Transverse colon (tissue), 4 donors: Measurements from ENCODE around the gene ITIH4. TPM values are rescaled to one million over a fixed set of nuclear protein-coding genes. Genes with fewer than 3 reads are reported as not detected.

Experiments
- DNase-seq: peaks from one replicate; pipeline ENCODE4 v3.0.0-alpha.2; 2019
- H3K27ac ChIP-seq, 4 donors: fragments of 200-600 bp; sonication (generic); 2 replicates each; pipeline ENCODE4 v1.5.1; 2016 to 2018; ENCODE audit warnings: inconsistent platforms in 4 of 4
- H3K27me3 ChIP-seq: fragments of 200-600 bp; sonication (generic); 2 replicates; pipeline ENCODE4 v1.5.1; 2017; ENCODE audit warnings: inconsistent platforms
- H3K36me3 ChIP-seq, 4 donors: fragments of 200-600 bp; sonication (generic); 2 replicates each; pipeline ENCODE4 v1.5.1; 2017 to 2019; ENCODE audit warnings: inconsistent platforms in 4 of 4
- H3K4me1 ChIP-seq, 4 donors: fragments of 200-600 bp; sonication (generic); 2 replicates each; pipeline ENCODE4 v1.5.1; 2017 to 2020; ENCODE audit warnings: inconsistent platforms in 4 of 4
- H3K4me3 ChIP-seq, 4 donors: fragments of 200-600 bp; sonication (generic); 1 replicate in 1 of 4; 2 replicates in 3 of 4; pipeline versions ENCODE4 v1.5.1 to v1.6.1; 2017 to 2019; ENCODE audit warnings: inconsistent platforms in 4 of 4
- H3K9me3 ChIP-seq, 2 donors: fragments of 200-600 bp; sonication (generic); 2 replicates each; pipeline ENCODE4 v1.5.1; 2017 to 2019; ENCODE audit warnings: inconsistent platforms in 2 of 2
- EP300 ChIP-seq: sonication (generic); formaldehyde crosslinking; IDR thresholded peaks from one replicate; pipeline ENCODE4 v1.6.1; 2017; ENCODE audit warnings: antibody characterized with exemption, low read depth
- POLR2A ChIP-seq: fragments of 450-650 bp; IDR thresholded peaks from one replicate; pipeline ENCODE4 v1.6.1; 2016; ENCODE audit warnings: antibody characterized with exemption, mild to moderate bottlenecking, moderate library complexity
- POLR2AphosphoS5 ChIP-seq, 3 donors: sonication (generic); formaldehyde crosslinking; IDR thresholded peaks; one replicate each; pipeline ENCODE4 v1.6.1; 2016; ENCODE audit warnings: antibody characterized with exemption in 3 of 3
- WGBS, 2 donors: methylation state at CpG; one replicate each; pipeline ENCODE4 v1.1.5; 2018; ENCODE audit warnings: low coverage in 1 of 2; 5-methylcytosine and 5-hydroxymethylcytosine counted together
- in situ Hi-C, 4 donors: fragments of 200-750 bp; cut with MboI; loops; one replicate each; pipeline versions ENCODE4 v1.15.0 to v1.15.1; 2017; ENCODE audit warnings: low sequenced_read_pairs in 3 of 4, low pct_ligation_motif_present in 1 of 4, low pct_unique_long_range_greater_than_20kb in 1 of 4
- intact Hi-C: fragments of 100-400 bp; cut with DNase I; formaldehyde crosslinking; loops from one replicate; pipeline ENCODE4 v1.15.1; 2023; ENCODE audit warnings: low total_unique reads
- total RNA-seq, 4 donors: library from RNA; depleted of rRNA; stranded (reverse); fragments of >200 nt; gene quantifications; one replicate each; pipeline ENCODE4 v1.1.0, GENCODE V29; 2016
- TF ChIP-seq, protein P1 (sequence below), 5 experiments: fragments of 200-600 bp in 3 of 5; fragments of 450-650 bp in 2 of 5; sonication (generic) in 3 of 5; IDR thresholded peaks; 1 replicate in 2 of 5; 2 replicates in 3 of 5; pipeline ENCODE4 v1.5.1; 2016 to 2017; ENCODE audit warnings: antibody characterized with exemption in 5 of 5, inconsistent platforms in 3 of 5, mild to moderate bottlenecking in 2 of 5, moderate library complexity in 1 of 5

The ITIH4 gene
- total RNA-seq, 4 donors from 2014 or later, result 0.60 to 9.5 (median 4.9) TPM

DNA sequence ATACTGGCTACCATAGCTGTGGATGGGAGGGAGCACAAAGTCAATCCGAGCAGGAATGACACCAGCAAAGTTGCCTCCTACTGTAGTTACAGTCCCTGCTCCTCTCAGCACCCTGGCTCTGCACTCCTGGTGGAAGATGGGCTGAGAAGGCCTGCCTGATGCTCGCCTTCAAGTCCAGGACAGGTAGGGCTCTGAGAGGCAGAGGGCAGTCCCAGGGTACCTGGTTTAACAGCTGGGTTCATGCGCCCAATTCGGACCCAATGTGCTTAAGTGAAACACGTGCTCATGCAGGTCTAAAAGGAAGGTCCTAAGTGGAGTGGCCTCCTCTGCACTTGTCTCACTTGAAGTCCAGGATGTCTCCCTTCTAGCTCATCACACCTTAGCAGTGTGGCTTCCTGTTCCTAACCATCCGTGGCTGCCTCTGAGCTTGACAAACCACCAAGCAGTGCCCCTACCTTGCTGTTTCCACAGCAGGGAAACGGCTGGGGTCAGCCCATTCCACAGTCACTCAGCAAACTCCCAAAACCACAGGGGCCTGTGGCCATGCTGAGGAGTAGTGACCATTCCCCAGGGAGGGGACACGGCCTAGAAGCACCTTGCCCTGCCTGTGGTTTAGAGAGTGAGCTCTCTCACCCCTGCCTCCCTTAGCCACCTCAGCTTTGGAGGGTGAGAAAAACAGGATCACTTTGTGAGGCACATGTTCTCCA lies 8.2 kb upstream of the ITIH4 start:
- H3K4me1 ChIP-seq, result peaks cover 0 to 5% (median 0%) of the 10 kb centered on the region in 4 donors
- WGBS, 2 donors, result 80 to 85% methylated on average over 1 to 8 of the region's 8 CpGs
- no peak overlapping the region for H3K27ac ChIP-seq
- no peaks in the 10 kb centered on the region for H3K27me3 ChIP-seq
- H3K36me3 ChIP-seq, result no peaks in the 10 kb centered on the region
- no peak overlapping the region for H3K4me3 ChIP-seq
- in situ Hi-C loops, result loop anchor here in 1 of 4 donors (25.0 kb wide), 1 partner anchor 249 kb away; no protein-coding TSS in a partner anchor
- intact Hi-C loops, result no loop called here
- TF ChIP-seq EP300, result no peak
- TF ChIP-seq, protein P1, sequence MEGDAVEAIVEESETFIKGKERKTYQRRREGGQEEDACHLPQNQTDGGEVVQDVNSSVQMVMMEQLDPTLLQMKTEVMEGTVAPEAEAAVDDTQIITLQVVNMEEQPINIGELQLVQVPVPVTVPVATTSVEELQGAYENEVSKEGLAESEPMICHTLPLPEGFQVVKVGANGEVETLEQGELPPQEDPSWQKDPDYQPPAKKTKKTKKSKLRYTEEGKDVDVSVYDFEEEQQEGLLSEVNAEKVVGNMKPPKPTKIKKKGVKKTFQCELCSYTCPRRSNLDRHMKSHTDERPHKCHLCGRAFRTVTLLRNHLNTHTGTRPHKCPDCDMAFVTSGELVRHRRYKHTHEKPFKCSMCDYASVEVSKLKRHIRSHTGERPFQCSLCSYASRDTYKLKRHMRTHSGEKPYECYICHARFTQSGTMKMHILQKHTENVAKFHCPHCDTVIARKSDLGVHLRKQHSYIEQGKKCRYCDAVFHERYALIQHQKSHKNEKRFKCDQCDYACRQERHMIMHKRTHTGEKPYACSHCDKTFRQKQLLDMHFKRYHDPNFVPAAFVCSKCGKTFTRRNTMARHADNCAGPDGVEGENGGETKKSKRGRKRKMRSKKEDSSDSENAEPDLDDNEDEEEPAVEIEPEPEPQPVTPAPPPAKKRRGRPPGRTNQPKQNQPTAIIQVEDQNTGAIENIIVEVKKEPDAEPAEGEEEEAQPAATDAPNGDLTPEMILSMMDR (IDR thresholded peaks at IDR 0.05), result no peak
- no peak for TF ChIP-seq POLR2AphosphoS5 (IDR thresholded peaks at IDR 0.05)
- no peak for TF ChIP-seq POLR2A
- no peaks in the 10 kb centered on the region for H3K9me3 ChIP-seq
- no peak for DNase-seq

DNA sequence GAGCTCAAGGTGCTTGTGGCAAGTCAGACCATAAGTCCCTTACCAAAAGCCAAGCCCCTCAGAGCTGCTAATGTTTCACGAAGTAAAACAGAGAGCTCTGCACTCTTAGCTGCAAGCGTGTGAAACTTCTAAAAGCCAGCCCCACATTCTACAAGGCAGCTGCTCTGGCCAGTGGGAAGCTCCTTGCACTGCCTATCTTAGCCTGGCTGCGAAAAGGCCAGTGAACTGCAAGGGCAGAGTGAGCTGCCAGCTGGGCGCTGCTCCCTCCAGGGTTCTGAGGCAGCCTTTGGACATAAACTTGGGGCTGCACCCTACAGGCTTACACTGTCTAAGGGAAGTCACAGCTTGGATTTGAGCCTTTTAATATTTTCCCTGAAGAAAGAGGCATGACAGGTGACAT lies 6.5 kb upstream of the ITIH4 start:
- Histone ChIP-seq H3K36me3 (no peaks in the 10 kb centered on the region), H3K27ac (no peak overlapping the region), H3K9me3 (no peaks in the 10 kb centered on the region), H3K4me1 (peaks cover 0 to 1% (median 0%) of the 10 kb centered on the region in 4 donors), H3K4me3 (no peak overlapping the region), H3K27me3 (no peaks in the 10 kb centered on the region)
- TF ChIP-seq, protein P1 (IDR thresholded peaks at IDR 0.05), result no peak
- TF ChIP-seq EP300 (no peak), POLR2AphosphoS5 (IDR thresholded peaks at IDR 0.05) (no peak), POLR2A (no peak)
- in situ Hi-C loops (loop anchor here in 1 of 4 donors (25.0 kb wide), 1 partner anchor 250 kb away; no protein-coding TSS in a partner anchor), intact Hi-C loops (no loop called here)
- WGBS, 2 donors, result 79% methylated on average over 4 of the region's 4 CpGs; no CpG with 5 or more reads in 1 of the 2 donors
- DNase-seq, result no peak

DNA sequence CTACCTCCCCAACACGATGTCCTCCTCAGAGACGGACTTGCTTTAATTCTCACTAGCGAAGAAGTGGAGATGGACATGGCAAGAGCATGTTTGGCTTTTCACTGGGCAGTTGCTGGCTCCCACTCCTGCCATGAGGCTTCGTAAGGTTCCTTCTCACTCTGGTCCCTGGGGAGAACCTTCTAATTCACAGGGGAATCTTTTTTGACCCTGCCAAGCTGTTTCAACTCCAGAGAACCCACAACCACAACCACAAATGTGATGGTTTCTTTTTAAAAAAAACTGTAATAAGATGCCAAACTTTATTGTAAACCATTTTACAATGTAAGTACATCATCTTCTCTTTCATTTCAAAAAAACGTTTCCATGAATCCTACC lies 6.0 kb upstream of the ITIH4 start:
- peaks cover under 1 to 7% (median 2%) of the 10 kb centered on the region in 4 donors for H3K4me1 ChIP-seq
- H3K9me3 ChIP-seq, result no peaks in the 10 kb centered on the region
- TF ChIP-seq, protein P1 (IDR thresholded peaks at IDR 0.05), result no peak
- no peak for TF ChIP-seq POLR2A
- TF ChIP-seq POLR2AphosphoS5 (IDR thresholded peaks at IDR 0.05), result no peak
- no peak for TF ChIP-seq EP300
- H3K4me3 ChIP-seq, result no peak overlapping the region
- no peak for DNase-seq
- in situ Hi-C loops (loop anchor here in 1 of 4 donors (25.0 kb wide), 1 partner anchor 251 kb away; no protein-coding TSS in a partner anchor), intact Hi-C loops (no loop called here)
- no peaks in the 10 kb centered on the region for H3K27me3 ChIP-seq
- 90% methylated on average over 2 to 5 of the region's 5 CpGs for WGBS, 2 donors
- H3K36me3 ChIP-seq, result no peaks in the 10 kb centered on the region
- no peak overlapping the region for H3K27ac ChIP-seq

DNA sequence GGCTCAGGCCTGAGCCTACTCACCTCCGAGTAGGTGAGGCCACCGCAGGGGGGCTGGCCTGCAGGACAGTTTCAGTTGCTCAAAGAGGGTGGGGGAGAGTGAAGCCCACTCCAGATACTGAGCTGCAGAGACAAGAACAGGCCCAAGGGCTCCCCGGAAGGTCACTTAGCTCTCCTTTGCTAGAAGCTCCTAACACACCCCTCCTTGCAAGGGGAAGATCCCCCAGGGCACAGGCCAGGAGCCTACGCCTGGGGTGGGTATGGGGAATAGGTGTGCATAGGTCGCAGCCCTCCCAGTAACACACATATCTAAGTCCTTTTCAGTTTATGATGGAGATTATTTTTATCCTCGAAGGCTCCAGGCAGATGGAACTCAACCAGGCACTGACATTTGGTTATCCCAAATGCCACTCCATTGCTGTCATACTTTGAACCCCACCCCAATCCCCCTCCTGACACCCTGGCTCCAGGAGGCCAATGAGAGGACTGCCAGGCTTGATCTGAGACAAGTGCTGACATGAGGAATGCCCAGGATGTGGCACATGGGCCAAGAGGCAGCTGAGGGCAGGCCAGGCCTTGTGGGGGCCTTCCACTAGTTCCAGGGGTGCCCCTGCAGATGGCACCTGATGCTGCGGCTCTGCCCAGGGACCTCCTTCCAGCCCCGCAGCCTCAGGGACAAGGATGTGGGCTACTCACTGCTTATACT lies 5.4 kb upstream of the ITIH4 start:
- TF ChIP-seq, protein P1 (IDR thresholded peaks at IDR 0.05), result no peak
- TF ChIP-seq POLR2AphosphoS5 (IDR thresholded peaks at IDR 0.05) (no peak), POLR2A (no peak), EP300 (no peak)
- Histone ChIP-seq H3K27ac (peak overlapping the region in 3 of 4 donors; percentile 4 to 62 (median 8)), H3K36me3 (no peaks in the 10 kb centered on the region), H3K9me3 (no peaks in the 10 kb centered on the region), H3K27me3 (no peaks in the 10 kb centered on the region), H3K4me1 (peaks cover 5 to 10% (median 6%) of the 10 kb centered on the region in 4 donors), H3K4me3 (no peak overlapping the region)
- no peak for DNase-seq
- WGBS, 2 donors, result 67 to 90% methylated on average over 3 to 8 of the region's 8 CpGs
- in situ Hi-C loops (loop anchor here in 1 of 4 donors (25.0 kb wide), 1 partner anchor 251 kb away; no protein-coding TSS in a partner anchor), intact Hi-C loops (no loop called here)
